ENCODE results near the gene GABARAPL1.
"Not testable (repeated sequence)": the region's sequence is repeated elsewhere in the genome, so short reads cannot be mapped to it uniquely, and the experiment has no call there.

The GABARAPL1 gene

DNA sequence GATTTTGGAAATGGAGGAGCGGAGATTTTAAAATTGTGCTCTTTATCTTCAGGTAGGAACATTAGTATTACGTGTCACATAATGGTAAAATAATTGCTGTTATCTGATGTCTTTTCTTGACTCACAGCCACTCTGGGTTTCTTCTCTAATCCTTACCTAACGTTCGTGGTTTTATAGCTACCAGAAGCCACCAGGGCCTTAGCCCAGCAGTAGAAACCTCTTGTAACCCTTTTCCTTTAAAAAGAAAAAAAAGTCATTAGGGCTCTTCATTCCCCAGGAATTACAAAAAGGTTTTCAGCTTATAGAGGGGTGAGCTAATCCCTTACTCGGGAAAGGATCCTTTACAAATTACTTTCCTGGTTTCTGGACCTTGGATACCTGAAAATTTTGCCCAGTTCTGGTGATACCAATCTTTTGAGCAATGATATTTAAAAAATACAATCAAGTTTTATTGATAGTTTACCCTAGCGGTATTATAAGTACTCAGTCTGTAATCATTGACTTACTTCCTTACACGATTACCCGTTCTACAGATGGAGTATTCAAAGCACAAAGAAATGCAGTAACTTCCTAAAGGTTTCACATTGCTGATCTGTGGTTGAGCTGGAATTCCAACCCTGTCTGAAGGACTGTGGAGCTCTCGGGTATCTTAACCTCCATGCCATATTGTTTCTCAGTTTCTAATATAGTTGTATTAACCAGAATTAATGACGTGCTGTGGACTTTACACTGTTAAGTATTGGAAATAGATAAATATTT is 1.6 kb downstream of the GABARAPL1 start:
- DNase-seq (ENCODE audit: extremely low read depth, low read depth), result no peak
- TF ChIP-seq, protein P1, sequence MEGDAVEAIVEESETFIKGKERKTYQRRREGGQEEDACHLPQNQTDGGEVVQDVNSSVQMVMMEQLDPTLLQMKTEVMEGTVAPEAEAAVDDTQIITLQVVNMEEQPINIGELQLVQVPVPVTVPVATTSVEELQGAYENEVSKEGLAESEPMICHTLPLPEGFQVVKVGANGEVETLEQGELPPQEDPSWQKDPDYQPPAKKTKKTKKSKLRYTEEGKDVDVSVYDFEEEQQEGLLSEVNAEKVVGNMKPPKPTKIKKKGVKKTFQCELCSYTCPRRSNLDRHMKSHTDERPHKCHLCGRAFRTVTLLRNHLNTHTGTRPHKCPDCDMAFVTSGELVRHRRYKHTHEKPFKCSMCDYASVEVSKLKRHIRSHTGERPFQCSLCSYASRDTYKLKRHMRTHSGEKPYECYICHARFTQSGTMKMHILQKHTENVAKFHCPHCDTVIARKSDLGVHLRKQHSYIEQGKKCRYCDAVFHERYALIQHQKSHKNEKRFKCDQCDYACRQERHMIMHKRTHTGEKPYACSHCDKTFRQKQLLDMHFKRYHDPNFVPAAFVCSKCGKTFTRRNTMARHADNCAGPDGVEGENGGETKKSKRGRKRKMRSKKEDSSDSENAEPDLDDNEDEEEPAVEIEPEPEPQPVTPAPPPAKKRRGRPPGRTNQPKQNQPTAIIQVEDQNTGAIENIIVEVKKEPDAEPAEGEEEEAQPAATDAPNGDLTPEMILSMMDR (IDR thresholded peaks at IDR 0.05; ENCODE audit: low read depth, low read length), result no peak

DNA sequence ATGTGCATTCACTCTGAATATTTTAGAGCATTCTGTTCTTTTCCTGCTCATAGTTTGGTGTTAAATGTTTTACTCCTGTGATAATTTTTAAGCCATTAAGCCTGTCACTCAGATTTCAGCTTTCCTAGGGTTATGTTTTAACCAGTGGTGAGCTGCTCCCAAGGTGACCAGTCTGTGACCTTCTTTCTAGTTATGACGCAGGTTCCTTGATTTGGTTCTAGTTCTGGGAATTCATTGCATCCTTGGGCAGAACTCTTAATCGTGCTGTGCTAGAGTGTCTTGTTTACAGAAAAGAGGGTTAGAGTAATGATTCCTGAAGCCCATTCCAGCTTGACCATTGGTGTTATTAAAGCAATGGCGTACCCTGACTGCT is 2.2 kb downstream of the GABARAPL1 start:
- DNase-seq (ENCODE audit: extremely low read depth, low read depth), result no peak

DNA sequence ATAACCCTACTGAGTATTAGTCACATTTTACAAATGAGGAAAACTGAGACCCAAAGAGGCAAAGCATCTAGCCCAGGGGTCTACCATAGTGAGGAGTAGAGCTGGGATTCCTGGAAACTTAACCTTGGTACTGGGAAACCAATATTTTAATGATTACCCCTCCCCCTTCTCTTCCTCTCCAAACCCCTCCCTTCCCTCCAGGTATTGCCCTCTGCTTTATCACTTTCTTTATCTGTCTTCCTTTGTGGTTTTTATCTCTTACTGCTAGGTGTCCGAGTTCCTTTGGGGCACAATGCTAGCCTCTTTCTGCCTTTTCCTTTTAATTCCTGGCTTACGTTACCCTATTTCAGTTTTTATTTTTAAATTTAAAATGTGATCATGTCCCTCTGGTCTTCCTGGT is 2.8 kb downstream of the GABARAPL1 start:
- no peak for DNase-seq (ENCODE audit: extremely low read depth, low read depth)
- TF ChIP-seq, protein P1 (IDR thresholded peaks at IDR 0.05; ENCODE audit: low read depth, low read length), result no peak

More for the DNA sequence above, 2.2 kb downstream of the GABARAPL1 start:
- TF ChIP-seq, protein P1 (IDR thresholded peaks at IDR 0.05; ENCODE audit: low read depth, low read length), result no peak

DNA sequence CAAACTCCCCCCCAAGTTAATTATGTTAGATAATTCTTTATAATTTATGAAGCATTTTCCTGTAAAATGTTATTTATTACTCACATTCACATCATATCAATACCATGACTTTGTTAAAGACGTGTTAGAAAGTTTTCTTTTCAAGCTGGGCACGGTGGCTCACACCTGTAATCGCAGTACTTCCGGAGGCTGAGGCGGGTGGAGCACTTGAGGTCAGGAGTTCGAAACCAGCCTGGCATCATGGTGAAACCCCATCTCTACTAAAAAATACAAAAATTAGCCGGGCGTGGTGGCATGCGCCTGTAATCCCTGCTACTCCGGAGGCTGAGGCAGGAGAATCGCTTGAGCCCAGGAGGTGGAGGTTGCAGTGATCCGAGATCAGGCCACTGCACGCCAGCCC is 3.3 kb downstream of the GABARAPL1 start:
- DNase-seq (ENCODE audit: extremely low read depth, low read depth), result not testable (repeated sequence)

DNA sequence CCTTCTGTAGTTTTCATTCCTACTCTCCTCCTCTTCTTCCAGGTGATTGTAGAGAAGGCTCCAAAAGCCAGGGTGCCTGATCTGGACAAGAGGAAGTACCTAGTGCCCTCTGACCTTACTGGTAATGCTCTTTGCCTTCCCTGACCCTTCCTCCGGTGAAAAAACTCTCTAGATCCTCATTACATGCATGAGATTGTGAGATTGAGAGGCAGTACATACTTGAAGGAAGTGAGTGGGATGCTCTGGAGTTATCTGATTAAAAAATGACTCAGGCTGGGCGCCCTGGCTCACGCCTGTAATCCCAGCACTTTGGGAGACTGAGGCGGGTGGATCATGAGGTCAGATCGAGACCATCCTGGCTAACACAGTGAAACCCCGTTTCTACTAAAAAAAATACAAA is 5.3 kb downstream of the GABARAPL1 start:
- DNase-seq (ENCODE audit: extremely low read depth, low read depth), result no peak
- TF ChIP-seq, protein P1 (IDR thresholded peaks at IDR 0.05; ENCODE audit: low read depth, low read length), result no peak

DNA sequence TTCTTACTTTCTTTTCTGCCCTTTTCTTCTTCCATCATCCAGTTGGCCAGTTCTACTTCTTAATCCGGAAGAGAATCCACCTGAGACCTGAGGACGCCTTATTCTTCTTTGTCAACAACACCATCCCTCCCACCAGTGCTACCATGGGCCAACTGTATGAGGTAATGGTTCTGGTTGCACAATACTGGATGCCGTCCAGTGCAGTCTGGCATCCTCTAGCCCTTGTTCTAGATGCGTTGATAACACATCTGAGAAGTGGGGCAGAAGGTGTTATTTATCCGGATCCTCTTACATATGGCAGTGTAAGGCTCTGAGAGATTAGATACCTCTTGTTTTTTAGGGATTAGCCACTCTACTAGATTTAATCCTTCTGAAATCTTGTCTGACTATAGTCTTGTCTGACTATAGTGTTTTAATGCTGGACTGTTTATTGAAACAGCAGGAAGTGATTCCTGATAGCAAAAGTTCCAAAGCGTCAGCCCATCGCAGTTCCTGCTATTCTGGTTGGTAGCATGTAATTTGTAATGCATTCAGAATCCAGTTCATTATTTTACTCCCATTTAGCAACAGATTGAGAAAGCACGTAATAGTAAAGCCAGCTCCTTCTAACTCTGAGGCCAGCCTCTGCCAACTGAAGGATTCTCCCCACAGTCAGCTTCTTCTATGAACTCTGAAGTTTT is 7.9 kb downstream of the GABARAPL1 start:
- no peak for DNase-seq (ENCODE audit: extremely low read depth, low read depth)

DNA sequence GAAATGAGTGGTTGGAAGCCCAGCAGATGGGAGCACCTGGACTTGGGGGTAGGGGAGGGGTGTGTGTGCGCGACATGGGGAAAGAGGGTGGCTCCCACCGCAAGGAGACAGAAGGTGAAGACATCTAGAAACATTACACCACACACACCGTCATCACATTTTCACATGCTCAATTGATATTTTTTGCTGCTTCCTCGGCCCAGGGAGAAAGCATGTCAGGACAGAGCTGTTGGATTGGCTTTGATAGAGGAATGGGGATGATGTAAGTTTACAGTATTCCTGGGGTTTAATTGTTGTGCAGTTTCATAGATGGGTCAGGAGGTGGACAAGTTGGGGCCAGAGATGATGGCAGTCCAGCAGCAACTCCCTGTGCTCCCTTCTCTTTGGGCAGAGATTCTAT is 9.2 kb downstream of the GABARAPL1 start:
- TF ChIP-seq, protein P1 (IDR thresholded peaks at IDR 0.05; ENCODE audit: low read depth, low read length), result no peak
- no peak for DNase-seq (ENCODE audit: extremely low read depth, low read depth)

More for the DNA sequence above, 7.9 kb downstream of the GABARAPL1 start:
- TF ChIP-seq, protein P1 (IDR thresholded peaks at IDR 0.05; ENCODE audit: low read depth, low read length), result no peak

All from AG09319 (cell line).